IMR-90 (cell line): ENCODE results near the gene MARCHF2. TPM values are rescaled to one million over a fixed set of nuclear protein-coding genes. Genes with fewer than 3 reads are reported as not detected.

Experiments
- ATAC-seq: fragments of 200-7000 bp; cut with Tn5 transposase; 2 replicates; pipeline ENCODE4 v1.9.1; 2020; ENCODE audit warnings: low read depth, mild to moderate bottlenecking, moderate library complexity
- BruUV-seq: library from RNA; stranded (reverse); fragments of 400-500 nt; replicated peaks from 2 replicates; lab custom pipeline; 2021; lab: Mats Ljungman, UMichigan
- CTCF ChIA-PET: fragments of 300-600 bp; formaldehyde crosslinking; extraction: SDS; loops from one replicate; lab custom pipeline; 2021; ENCODE audit warnings: antibody characterized with exemption; lab: Yijun Ruan, JAX
- POLR2A ChIA-PET: fragments of 300-600 bp; sonication (Branson Sonifier 250); formaldehyde crosslinking; loops from one replicate; lab custom pipeline; 2022; ENCODE audit warnings: antibody characterized with exemption; ENCODE audit not compliant: unreplicated experiment; lab: Charles Lee
- DNase-seq: peaks from one replicate; pipeline ENCODE4 v3.0.0; 2013
- H2AFZ ChIP-seq: replicated peaks from 2 replicates; pipeline ENCODE3; 2013; ENCODE audit warnings: low read length, mild to moderate bottlenecking; ENCODE audit not compliant: poor library complexity
- H2AK5ac ChIP-seq: 2 replicates; pipeline ENCODE4 v1.6.1; 2013; ENCODE audit warnings: low read depth, low read length, inconsistent platforms
- H2AK9ac ChIP-seq: replicated peaks from 2 replicates; pipeline ENCODE3; 2013; ENCODE audit warnings: mild to moderate bottlenecking, low read depth, low read length, moderate library complexity; ENCODE audit not compliant: poor library complexity
- H2BK120ac ChIP-seq: 2 replicates; pipeline ENCODE4 v1.6.1; 2013; ENCODE audit warnings: low read depth, low read length, inconsistent platforms
- H2BK15ac ChIP-seq: 3 replicates; pipeline ENCODE4 v1.6.1; 2013; ENCODE audit warnings: low read depth, low read length, inconsistent platforms
- H2BK20ac ChIP-seq: 2 replicates; pipeline ENCODE4 v1.6.1; 2013; ENCODE audit warnings: low read depth, mild to moderate bottlenecking, inconsistent platforms, low read length, moderate library complexity
- H2BK5ac ChIP-seq: 2 replicates; pipeline ENCODE4 v1.6.1; 2013; ENCODE audit warnings: mild to moderate bottlenecking, low read depth, low read length, inconsistent platforms; ENCODE audit not compliant: poor library complexity, severe bottlenecking
- H3K14ac ChIP-seq: replicated peaks from 2 replicates; pipeline ENCODE4 v1.6.1; 2013; ENCODE audit warnings: low read depth, low read length, inconsistent platforms
- H3K18ac ChIP-seq: 2 replicates; pipeline ENCODE4 v1.6.1; 2013; ENCODE audit warnings: low read depth, low read length, control low read depth
- H3K23ac ChIP-seq: 2 replicates; pipeline ENCODE4 v1.6.1; 2013; ENCODE audit warnings: low read depth, low read length, inconsistent platforms
- H3K27ac ChIP-seq: 2 replicates; pipeline ENCODE4 v1.5.1; 2013; ENCODE audit warnings: mild to moderate bottlenecking, control low read depth, low read length; ENCODE audit not compliant: insufficient read depth
- H3K27me3 ChIP-seq: 2 replicates; pipeline ENCODE4 v1.6.1; 2013; ENCODE audit warnings: low read length; ENCODE audit not compliant: control insufficient read depth, insufficient read depth
- H3K36me3 ChIP-seq: 2 replicates; pipeline ENCODE4 v1.6.1; 2013; ENCODE audit warnings: low read length, mixed read lengths; ENCODE audit not compliant: control insufficient read depth, insufficient read depth
- H3K4ac ChIP-seq: 2 replicates; pipeline ENCODE4 v1.6.1; 2013; ENCODE audit warnings: low read depth, low read length, inconsistent platforms
- H3K4me1 ChIP-seq: 2 replicates; pipeline ENCODE4 v1.6.1; 2013; ENCODE audit warnings: low read length, mixed read lengths; ENCODE audit not compliant: control insufficient read depth, insufficient read depth
- H3K4me2 ChIP-seq: 2 replicates; pipeline ENCODE4 v1.6.1; 2013; ENCODE audit warnings: low read depth, mild to moderate bottlenecking, control low read depth, low read length, moderate library complexity
- H3K4me3 ChIP-seq: 2 replicates; pipeline ENCODE4 v1.5.1; 2013; ENCODE audit warnings: low read depth, mild to moderate bottlenecking, control low read depth, low read length, moderate library complexity; ENCODE audit not compliant: insufficient read depth
- H3K56ac ChIP-seq: 2 replicates; pipeline ENCODE4 v1.6.1; 2013; ENCODE audit warnings: low read length, inconsistent platforms; ENCODE audit not compliant: insufficient read depth; ENCODE audit errors: extremely low read depth
- H3K79me1 ChIP-seq, 2 experiments: 2 replicates each; pipeline ENCODE4 v1.6.1; 2013; ENCODE audit warnings: low read length in 2 of 2, inconsistent platforms in 1 of 2, low read depth in 1 of 2
- H3K9ac ChIP-seq: 2 replicates; pipeline ENCODE4 v1.6.1; 2013; ENCODE audit warnings: low read depth, low read length, control low read depth
- H3K9me1 ChIP-seq: 2 replicates; pipeline ENCODE4 v1.6.1; 2013; ENCODE audit warnings: low read length, inconsistent platforms; ENCODE audit not compliant: insufficient read depth
- H3K9me3 ChIP-seq: 2 replicates; pipeline ENCODE4 v1.6.1; 2013; ENCODE audit warnings: low read length; ENCODE audit not compliant: control insufficient read depth, insufficient read depth
- H4K20me1 ChIP-seq: 2 replicates; pipeline ENCODE4 v1.6.1; 2013; ENCODE audit warnings: low read length, inconsistent platforms; ENCODE audit not compliant: insufficient read depth
- H4K5ac ChIP-seq: 2 replicates; pipeline ENCODE4 v1.6.1; 2013; ENCODE audit warnings: mild to moderate bottlenecking, low read depth, low read length, control low read depth
- H4K8ac ChIP-seq, 2 experiments: 2 replicates each; pipeline ENCODE4 v1.6.1; 2013; ENCODE audit warnings: low read depth in 2 of 2, low read length in 2 of 2, control low read depth in 1 of 2, inconsistent platforms in 1 of 2
- H4K91ac ChIP-seq: 2 replicates; pipeline ENCODE4 v1.6.1; 2013; ENCODE audit warnings: low read depth, low read length, inconsistent platforms; ENCODE audit not compliant: insufficient read depth
- NFE2L2 ChIP-seq: fragments of 150-350 bp; IDR thresholded peaks from 2 replicates; pipeline ENCODE4 v1.6.1; 2016; ENCODE audit warnings: low read depth, mild to moderate bottlenecking, low read length
- RFX5 ChIP-seq: IDR thresholded peaks from 2 replicates; pipeline ENCODE4 v1.8.0; 2012; ENCODE audit warnings: low read depth, mild to moderate bottlenecking, low read length, moderate library complexity
- WGBS, 2 experiments: methylation state at CpG; one replicate each; pipeline versions ENCODE4 v1.1.5 to v1.1.7; 2013; ENCODE audit warnings: missing lambda C conversion rate in 2 of 2; ENCODE audit not compliant: insufficient read length in 1 of 2; ENCODE audit errors: extremely low coverage in 2 of 2; 5-methylcytosine and 5-hydroxymethylcytosine counted together
- dilution Hi-C: fragments of 300-500 bp; cut with HindIII; formaldehyde crosslinking; loops from one replicate; pipeline ENCODE4 v1.14.3; 2018; ENCODE audit warnings: low sequenced_read_pairs; ENCODE audit not compliant: unreplicated experiment
- in situ Hi-C: fragments of 300-500 bp; cut with MboI; formaldehyde crosslinking; loops from 3 replicates; pipeline ENCODE4 v1.14.3; 2019; ENCODE audit warnings: low sequenced_read_pairs, inconsistent platforms, mixed read lengths
- intact Hi-C: fragments of 100-400 bp; cut with micrococcal nuclease; formaldehyde crosslinking; loops from 2 replicates; pipeline ENCODE4 v1.10.0; 2022
- polyA plus RNA-seq, 3 experiments: library from polyadenylated mRNA; depleted of rRNA; stranded (reverse); fragments of >200 nt; gene quantifications; 2 replicates each; pipeline ENCODE4 v1.2.3, GENCODE V29; 2012; ENCODE audit warnings: low replicate concordance in 1 of 3
- total RNA-seq: library from RNA; depleted of rRNA; stranded (reverse); fragments of >200 nt; gene quantifications from 2 replicates; pipeline ENCODE4 v1.2.3, GENCODE V29; 2012
- TF ChIP-seq, protein P1 (sequence below): fragments of 150-350 bp; IDR thresholded peaks from 2 replicates; pipeline ENCODE4 v1.6.1; 2017; ENCODE audit warnings: mild to moderate bottlenecking, antibody characterized with exemption, low read length, low read depth

Gene MARCHF2
- total and polyA plus RNA-seq, 2 of the 4 experiments (the other 2 are of a cell fraction), result 33.8 to 58.8 TPM

DNA sequence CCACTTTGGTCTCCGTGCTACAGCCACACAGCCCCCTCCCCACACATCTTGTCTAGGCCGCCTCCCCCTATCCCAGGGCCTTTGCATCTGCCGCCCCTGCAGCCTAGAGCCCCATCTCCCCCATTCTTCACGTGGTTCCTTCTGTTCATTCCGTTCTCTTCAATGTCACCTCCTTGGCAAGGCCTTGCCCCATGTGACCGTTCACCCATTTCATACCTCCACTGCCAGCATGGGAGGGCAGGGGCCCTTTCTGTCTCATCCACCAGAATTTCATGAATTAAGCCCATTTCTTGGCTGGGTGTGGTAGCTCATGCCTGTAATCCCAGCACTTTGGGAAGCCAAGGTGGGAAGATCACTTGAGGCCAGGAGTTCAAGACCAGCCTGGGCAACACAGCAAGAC is 15.9 kb downstream of the MARCHF2 start:
- no peak overlapping the region for H3K4me3 ChIP-seq
- dilution Hi-C loops, result no loop called here
- DNase-seq, result no peak
- no peak overlapping the region for H2AK9ac ChIP-seq
- H3K9me1 ChIP-seq, result no peaks in the 10 kb centered on the region
- 77% methylated on average over 4 of the region's 6 CpGs; no CpG with 5 or more reads in 1 of the 2 experiments for WGBS, 2 experiments
- TF ChIP-seq RFX5 (no peak), NFE2L2 (no peak)
- TF ChIP-seq, protein P1, sequence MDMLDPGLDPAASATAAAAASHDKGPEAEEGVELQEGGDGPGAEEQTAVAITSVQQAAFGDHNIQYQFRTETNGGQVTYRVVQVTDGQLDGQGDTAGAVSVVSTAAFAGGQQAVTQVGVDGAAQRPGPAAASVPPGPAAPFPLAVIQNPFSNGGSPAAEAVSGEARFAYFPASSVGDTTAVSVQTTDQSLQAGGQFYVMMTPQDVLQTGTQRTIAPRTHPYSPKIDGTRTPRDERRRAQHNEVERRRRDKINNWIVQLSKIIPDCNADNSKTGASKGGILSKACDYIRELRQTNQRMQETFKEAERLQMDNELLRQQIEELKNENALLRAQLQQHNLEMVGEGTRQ, result no peak
- no peak overlapping the region for H2BK15ac ChIP-seq
- in situ Hi-C loops, result no loop called here
- no peak overlapping the region for H3K56ac ChIP-seq
- H3K4me1 ChIP-seq, result peaks cover 2% of the 10 kb centered on the region; the same call in 1 of the 2 replicates
- no peak for ATAC-seq
- H4K5ac ChIP-seq, result no peak overlapping the region
- H3K9ac ChIP-seq, result no peak overlapping the region
- no peaks in the 10 kb centered on the region for H4K20me1 ChIP-seq
- H3K18ac ChIP-seq, result no peak overlapping the region
- H3K79me1 ChIP-seq, result peaks cover 0 to 2% of the 10 kb centered on the region in 2 experiments; a peak in 1 of 4 replicates
- no peak overlapping the region for H2AFZ ChIP-seq
- no peak overlapping the region for H2BK120ac ChIP-seq
- H3K4ac ChIP-seq, result no peak overlapping the region
- intact Hi-C loops, result no loop called here
- H3K27ac ChIP-seq, result no peak overlapping the region
- no peaks in the 10 kb centered on the region for H3K9me3 ChIP-seq
- POLR2A ChIA-PET, result no interaction called here
- no peak overlapping the region for H4K8ac ChIP-seq
- H4K91ac ChIP-seq, result no peak overlapping the region
- H3K27me3 ChIP-seq, result no peaks in the 10 kb centered on the region
- H2BK5ac ChIP-seq, result no peak overlapping the region
- H2BK20ac ChIP-seq, result no peak overlapping the region
- CTCF ChIA-PET, result no interaction called here
- no peak overlapping the region for H3K4me2 ChIP-seq
- no peak overlapping the region for H3K14ac ChIP-seq
- no peaks in the 10 kb centered on the region; the same call in 1 of the 2 replicates for H3K36me3 ChIP-seq
- BruUV-seq, result no TSS peak
- no peak overlapping the region for H2AK5ac ChIP-seq
- H3K23ac ChIP-seq, result no peak overlapping the region
